Measurements from ENCODE around the gene GLYR1.

The GLYR1 gene

GRCh38 chr16:4771646-4772045 is 75.4 kb downstream of the GLYR1 start:
- TF ChIP-seq POLR2AphosphoS5 (IDR thresholded peaks at IDR 0.05; ENCODE audit: low read depth, low read length) (no peak), FOXP2 (optimal IDR thresholded peaks at IDR 0.05; ENCODE audit: borderline replicate concordance, extremely low read depth, extremely low read length, insufficient read depth) (no peak), REST (IDR thresholded peaks at IDR 0.05; ENCODE audit: insufficient read depth in 1 of 2, low read depth in 2 of 2, low read length in 2 of 2) (no peak)

GRCh38 chr16:4769306-4769638 is 77.8 kb downstream of the GLYR1 start:
- TF ChIP-seq SIN3A (IDR thresholded peaks at IDR 0.05; ENCODE audit: borderline replicate concordance, insufficient read depth, low read length), result no peak
- TF ChIP-seq REST (IDR thresholded peaks at IDR 0.05; ENCODE audit: insufficient read depth in 1 of 2, low read depth in 2 of 2, low read length in 2 of 2), result no peak
- no peak for TF ChIP-seq POLR2AphosphoS5 (IDR thresholded peaks at IDR 0.05; ENCODE audit: low read depth, low read length)
- no peak for TF ChIP-seq TAF1 (IDR thresholded peaks at IDR 0.05; ENCODE audit: borderline replicate concordance, insufficient read depth, low read length)
- TF ChIP-seq FOXP2 (optimal IDR thresholded peaks at IDR 0.05; ENCODE audit: borderline replicate concordance, extremely low read depth, extremely low read length, insufficient read depth), result no peak

GRCh38 chr16:4768549-4769305 is 78.4 kb downstream of the GLYR1 start:
- TF ChIP-seq REST (IDR thresholded peaks at IDR 0.05; ENCODE audit: insufficient read depth in 1 of 2, low read depth in 2 of 2, low read length in 2 of 2) (no peak), TAF1 (IDR thresholded peaks at IDR 0.05; ENCODE audit: borderline replicate concordance, insufficient read depth, low read length) (no peak), FOXP2 (optimal IDR thresholded peaks at IDR 0.05; ENCODE audit: borderline replicate concordance, extremely low read depth, extremely low read length, insufficient read depth) (peak; percentile 81), POLR2AphosphoS5 (IDR thresholded peaks at IDR 0.05; ENCODE audit: low read depth, low read length) (peak; percentile 77), SIN3A (IDR thresholded peaks at IDR 0.05; ENCODE audit: borderline replicate concordance, insufficient read depth, low read length) (no peak)

- TF ChIP-seq REST (IDR thresholded peaks at IDR 0.05; ENCODE audit: insufficient read depth in 1 of 2, low read depth in 2 of 2, low read length in 2 of 2) (no peak), POLR2AphosphoS5 (IDR thresholded peaks at IDR 0.05; ENCODE audit: low read depth, low read length) (no peak), SIN3A (IDR thresholded peaks at IDR 0.05; ENCODE audit: borderline replicate concordance, insufficient read depth, low read length) (no peak), TAF1 (IDR thresholded peaks at IDR 0.05; ENCODE audit: borderline replicate concordance, insufficient read depth, low read length) (no peak)
Observed at GRCh38 chr16:4767872-4768548, 79.1 kb downstream of the GLYR1 start.
